HPDE6-E6E7 (cell line): ENCODE measurements around the gene FRY.

ENCODE experiments used
- DNase-seq: peaks from one replicate; pipeline ENCODE4 v3.0.0; 2011; ENCODE audit warnings: missing footprints; ENCODE audit errors: extremely low spot score

The FRY gene

DNA sequence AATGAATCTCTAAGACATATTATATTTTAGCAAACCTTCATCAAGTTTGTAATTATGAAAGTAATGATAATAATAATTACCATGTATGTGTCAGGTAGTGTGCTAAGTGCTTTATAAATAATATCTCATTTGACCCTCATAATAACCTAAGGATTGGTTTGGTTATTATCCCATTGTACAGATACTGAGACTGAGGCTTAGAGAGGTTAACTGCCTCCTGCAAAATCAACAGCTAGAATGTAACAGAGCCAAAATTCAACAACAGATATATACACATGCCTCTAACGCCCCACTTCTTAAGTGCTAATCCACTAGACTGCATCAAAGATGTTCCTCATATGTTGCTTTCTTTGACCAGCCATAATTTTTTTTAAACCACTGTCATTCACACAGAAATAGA, 142.8 kb downstream of the FRY start:
- no peak for DNase-seq

- DNase-seq: no peak
Observed at GRCh38 chr13:32175307-32175706, 143.7 kb downstream of the FRY start.

GRCh38 chr13:32175943-32176342, 144.4 kb downstream of the FRY start:
- no peak for DNase-seq

DNA sequence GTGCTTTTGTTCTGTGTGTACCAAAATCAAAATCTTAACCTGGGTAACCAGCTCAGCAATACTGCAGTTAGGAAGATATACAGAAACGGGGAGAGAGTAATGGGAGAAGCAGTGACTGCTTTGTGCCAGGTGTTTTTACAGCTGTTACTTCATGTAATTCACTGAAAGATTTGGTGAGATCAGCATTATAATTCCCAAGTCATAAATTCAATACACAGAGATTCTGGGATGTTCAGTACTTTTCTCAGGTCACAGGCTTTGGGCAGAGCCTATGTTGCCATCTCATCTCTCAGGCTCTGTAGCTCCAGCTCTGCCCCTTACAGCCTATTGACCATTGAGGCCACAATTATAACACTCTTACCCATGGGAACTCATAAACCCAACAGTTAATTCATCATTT, 145.1 kb downstream of the FRY start:
- DNase-seq: no peak

DNA sequence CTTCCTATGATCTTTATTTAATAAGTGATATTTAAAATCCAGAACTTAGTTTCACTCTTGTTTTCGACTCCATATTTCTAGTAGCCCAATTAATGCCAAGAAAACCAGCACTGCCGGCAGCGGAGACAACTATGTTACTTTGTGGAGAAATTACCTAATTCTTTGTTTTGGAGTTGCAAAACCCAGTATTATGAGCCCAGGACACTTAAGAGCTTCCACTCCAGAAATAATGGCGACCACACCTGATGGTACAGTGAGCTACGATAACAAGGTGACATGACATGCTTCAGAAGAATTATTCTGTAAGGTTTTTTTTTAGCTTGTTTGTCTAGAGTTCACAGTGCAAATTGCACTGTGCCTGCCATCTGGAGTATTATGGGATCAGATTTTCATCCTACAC, 147.2 kb downstream of the FRY start:
- DNase-seq: no peak

DNA sequence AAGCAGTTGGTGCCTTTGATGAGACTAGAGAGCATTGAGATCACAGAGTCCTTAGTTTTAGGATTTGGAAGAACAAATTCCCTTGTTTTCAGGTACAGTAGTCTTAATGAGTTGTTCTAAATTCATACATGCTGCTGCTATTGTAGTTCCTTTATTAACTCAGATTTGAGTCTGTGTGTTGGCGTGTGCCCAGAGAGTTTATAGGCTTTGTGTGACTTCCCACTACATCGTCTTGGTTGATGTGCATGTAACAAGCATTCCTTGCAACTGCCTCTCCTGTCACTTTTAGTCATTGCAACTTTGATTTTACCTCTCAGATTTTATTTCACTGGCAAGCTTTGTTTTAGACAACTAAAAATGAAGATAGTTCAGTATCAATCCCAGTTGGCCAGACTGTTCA, 148.1 kb downstream of the FRY start:
- no peak for DNase-seq

GRCh38 chr13:32187651-32188050, 156.1 kb downstream of the FRY start:
- DNase-seq: no peak

GRCh38 chr13:32191452-32191998, 160.0 kb downstream of the FRY start:
- DNase-seq: no peak

- DNase-seq: no peak
Observed at GRCh38 chr13:32195713-32196112, 164.1 kb downstream of the FRY start.

GRCh38 chr13:32199168-32199567, 167.6 kb downstream of the FRY start:
- DNase-seq: no peak

DNA sequence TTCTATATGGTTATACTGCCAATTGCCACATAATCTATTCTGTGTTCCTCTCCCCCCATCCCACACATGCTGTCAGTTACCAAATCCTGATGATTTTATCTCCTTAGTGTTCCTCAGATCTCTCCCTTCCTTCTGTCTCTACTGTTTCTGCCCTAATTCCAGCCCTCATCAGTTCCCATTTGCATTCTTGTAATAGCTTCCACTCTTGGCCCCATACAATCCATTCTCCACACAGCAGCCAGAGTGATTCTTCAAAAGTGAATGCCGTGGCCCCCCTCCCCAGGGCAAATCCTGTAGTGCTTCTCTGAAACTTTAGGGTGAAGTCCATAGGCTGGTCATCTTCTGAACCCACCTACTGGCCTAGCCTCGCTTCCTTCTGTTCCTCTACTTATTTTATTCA, 169.2 kb downstream of the FRY start:
- no peak for DNase-seq

DNA sequence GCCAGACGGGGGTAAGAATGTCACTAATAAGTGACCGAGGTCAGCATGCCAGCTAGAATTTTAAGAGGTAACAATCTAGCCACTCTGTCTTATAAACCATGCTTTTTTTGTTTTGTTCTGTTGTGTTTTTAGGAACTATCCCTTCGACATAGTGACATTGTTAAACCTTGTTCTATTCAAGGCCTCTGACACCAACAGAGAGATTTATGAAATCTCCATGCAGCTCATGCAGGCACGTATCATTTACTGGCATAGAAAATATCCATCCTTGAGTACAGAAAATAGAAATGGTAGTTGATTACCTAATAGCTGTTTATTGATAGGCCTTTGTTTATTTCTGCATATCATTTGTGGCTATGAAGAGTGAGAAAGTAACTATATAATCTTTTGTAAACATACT, 170.2 kb downstream of the FRY start:
- no peak for DNase-seq

GRCh38 chr13:32202268-32202667, 170.7 kb downstream of the FRY start:
- DNase-seq: no peak

- no peak for DNase-seq
Observed at GRCh38 chr13:32203221-32203620, 171.6 kb downstream of the FRY start.

GRCh38 chr13:32203736-32204135, 172.2 kb downstream of the FRY start:
- DNase-seq: no peak

DNA sequence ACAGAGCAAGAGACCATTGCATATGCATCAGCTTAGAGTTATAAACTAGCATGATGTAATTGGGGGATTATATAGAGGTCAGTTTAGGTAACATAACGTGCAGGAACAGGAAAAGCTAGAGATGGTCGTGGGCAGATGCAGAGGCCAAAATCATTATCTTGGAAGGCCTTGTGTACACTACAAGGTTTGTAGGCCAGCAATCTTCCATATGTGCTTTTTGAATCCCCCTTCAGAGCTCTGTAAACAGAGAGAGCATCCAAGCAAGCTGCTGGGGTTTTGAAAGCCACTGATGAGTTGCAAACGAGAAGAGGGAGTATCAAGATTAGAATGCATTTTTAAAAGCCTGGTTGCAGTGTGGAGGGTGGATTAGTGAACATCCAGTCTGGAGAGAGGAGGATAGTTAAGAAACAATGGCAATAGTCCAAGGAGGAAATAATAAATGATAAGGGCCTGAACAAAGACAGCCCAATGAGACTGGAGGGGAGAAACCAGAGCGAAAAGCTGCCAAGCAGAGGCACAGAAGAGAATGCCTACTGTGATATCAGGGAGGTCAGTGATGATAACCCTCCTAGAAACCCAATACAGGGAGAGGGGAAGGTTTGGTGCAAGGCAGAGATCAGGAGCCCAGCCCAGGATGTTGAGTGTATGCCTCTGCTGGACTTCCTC, 174.0 kb downstream of the FRY start:
- no peak for DNase-seq

GRCh38 chr13:32206097-32206740, 174.6 kb downstream of the FRY start:
- DNase-seq: no peak

DNA sequence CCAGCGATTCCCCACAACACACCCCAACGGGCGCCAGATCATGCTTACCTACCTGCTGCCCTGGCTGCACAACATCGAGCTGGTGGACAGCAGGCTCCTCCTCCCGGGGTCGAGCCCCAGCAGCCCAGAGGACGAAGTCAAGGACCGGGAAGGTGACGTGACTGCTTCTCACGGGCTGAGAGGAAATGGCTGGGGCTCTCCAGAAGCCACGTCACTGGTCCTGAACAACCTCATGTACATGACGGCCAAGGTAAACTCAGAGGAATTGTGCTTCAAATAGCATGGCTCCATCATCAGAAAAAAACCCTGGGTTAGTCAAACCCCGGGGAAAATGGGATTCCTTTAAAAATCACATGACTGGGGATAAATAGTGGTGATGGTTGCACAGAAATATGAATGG, 177.3 kb downstream of the FRY start:
- no peak for DNase-seq

DNA sequence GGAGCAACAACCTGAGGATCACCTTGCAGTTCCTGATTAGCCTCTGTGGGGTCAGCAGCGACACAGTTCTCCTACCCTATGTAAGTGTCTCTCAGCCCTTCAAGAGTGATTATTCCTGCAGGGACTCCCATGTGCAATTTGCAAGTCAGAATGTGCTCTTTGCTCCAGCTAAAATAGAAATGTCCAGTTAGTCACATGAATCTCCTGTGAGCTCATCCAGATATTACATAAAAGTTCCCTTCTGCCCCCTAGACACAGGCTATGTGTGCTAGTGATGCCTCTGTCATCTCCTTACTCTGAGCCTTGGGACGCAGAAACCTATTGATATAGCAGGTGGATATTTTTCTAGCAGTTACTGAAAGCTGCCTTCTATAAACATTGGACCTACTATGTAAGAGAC, 178.1 kb downstream of the FRY start:
- no peak for DNase-seq

GRCh38 chr13:32210101-32210500, 178.5 kb downstream of the FRY start:
- no peak for DNase-seq

- no peak for DNase-seq
Observed at GRCh38 chr13:32211813-32212212, 180.2 kb downstream of the FRY start.

DNA sequence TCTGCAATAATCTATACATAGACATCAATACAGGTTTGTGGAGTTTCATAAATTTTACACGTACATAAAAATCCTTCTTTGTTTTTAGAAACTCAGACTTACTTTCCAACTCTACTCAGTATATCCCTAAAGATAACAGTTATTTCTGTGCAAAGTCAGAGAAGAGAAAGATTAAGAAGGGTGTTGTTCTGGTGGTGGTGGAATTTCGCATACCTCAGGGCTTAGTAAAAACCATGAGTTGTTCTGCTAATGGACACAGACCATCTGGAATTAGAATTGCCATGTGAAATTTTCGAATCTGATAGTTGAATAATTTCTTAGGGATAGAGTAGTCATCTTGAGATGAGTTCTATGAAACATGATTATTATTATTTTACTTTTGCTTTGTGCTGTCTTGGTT, 180.8 kb downstream of the FRY start:
- no peak for DNase-seq

DNA sequence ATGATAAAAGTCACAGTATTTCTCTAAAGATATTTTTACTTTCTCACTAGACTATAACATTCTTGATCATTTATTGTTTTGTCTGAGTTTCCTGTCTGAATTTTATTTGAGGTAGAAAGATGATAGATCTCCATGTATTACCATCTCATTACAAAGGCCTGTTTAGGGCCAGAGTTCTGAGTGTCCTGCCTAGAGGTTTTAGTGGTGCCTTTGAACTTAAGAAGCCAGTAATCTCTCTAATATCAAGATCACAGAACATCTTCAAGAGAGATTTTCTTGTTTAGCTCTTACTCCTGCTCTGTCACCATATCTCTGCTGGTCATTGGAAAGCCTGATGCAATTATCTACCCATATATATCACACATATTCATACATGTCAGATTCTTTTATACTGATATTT, 182.1 kb downstream of the FRY start:
- no peak for DNase-seq

DNA sequence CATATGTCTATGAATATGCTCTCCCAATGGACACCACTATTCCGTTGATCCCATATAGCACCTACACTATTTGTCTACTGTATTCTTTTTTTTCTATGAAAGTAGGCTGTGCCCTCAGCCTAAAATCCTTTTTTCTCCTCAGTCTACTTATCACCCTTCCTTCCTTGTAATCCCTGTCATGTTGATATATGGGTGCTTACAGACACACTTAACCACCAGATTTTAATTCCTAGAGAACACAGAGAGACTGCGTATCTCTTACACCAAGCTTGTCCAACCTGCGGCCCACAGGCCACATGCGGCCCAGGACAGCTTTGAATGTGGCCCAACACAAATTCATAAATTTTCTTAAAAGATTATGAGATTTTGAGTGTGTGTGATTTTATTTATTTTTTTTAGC, 182.5 kb downstream of the FRY start:
- no peak for DNase-seq
